GM12878 (cell line): Measurements from ENCODE around the gene CDPF1.

ENCODE experiments used
- CTCF ChIP-seq, 3 experiments: IDR thresholded peaks in 2 of 3; conservative IDR thresholded peaks in 1 of 3; 2 replicates each; pipeline ENCODE4 v1.5.1; 2011; ENCODE audit warnings: low read depth in 3 of 3, low read length in 3 of 3, mild to moderate bottlenecking in 3 of 3, control low read depth in 2 of 3, moderate library complexity in 2 of 3, inconsistent platforms in 1 of 3, mixed read lengths in 1 of 3; ENCODE audit not compliant: control insufficient read depth in 2 of 3, insufficient read depth in 1 of 3; ENCODE audit errors: extremely low read depth in 1 of 3
- YY1 ChIP-seq: IDR thresholded peaks from 2 replicates; pipeline ENCODE4 v1.6.1; 2011; ENCODE audit warnings: low read depth, mild to moderate bottlenecking, low read length

GRCh38 chr22:46202897-46203600, 47.0 kb downstream of the CDPF1 start:
- TF ChIP-seq YY1 (no peak), CTCF (IDR thresholded peaks at IDR 0.05 in 2 of 3, conservative IDR thresholded peaks at IDR 0.05 in 1 of 3; ENCODE audit: control insufficient read depth in 2 of 3, extremely low read depth in 1 of 3, insufficient read depth in 1 of 3, low read depth in 3 of 3, low read length in 3 of 3) (no peak)
